ENCODE data around the gene NOL7. TPM values are rescaled to one million over a fixed set of nuclear protein-coding genes. Genes with fewer than 3 reads are reported as not detected.
A peak's percentile ranks its signal among the peaks of the same experiment; 100 is the strongest.

Gene NOL7
- total and polyA plus RNA-seq, 2 of the 13 experiments (the other 11 are each of a cell fraction or from before 2014, with no cell fraction given) = 37.8 to 186 TPM

DNA sequence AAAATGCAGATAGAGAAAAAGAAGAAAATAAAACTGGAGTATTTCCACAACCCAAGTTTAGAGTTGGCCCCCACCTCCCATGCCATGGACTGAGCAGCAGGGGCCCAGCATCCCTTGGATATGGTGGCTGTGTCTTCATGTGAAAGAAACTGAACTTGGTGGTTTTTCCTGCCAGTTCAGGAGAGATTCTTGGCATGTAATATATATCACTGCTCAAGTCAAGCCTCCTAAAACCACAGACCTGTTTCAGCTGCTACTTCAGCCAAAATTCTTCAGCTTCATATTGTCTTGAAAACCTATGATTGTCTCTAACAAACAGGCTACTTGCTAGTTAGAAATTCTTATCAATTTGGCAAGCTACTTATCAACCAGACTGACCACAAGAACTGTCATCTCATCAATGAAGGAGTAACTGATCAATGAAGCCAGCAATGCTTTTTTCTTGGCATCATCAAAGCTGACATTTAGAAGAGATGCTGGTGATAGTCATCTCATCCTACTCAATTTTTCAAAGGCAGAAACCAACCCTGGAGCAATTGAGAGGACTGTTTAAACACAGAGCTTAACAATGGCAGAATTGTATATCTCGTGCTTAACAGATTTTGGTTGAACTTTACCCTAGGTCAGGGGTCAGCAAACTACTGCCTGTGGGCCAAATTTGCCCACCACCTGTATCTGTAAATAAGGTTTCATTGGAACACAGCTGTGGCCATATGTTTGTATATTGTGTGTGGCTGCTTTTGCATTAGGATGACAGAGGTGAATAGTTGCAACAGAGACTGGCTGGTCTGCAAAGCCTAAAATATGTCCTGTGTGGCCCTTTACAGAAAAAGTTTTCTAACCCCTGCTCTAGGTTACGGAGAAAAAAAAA lies 10.4 kb upstream of the NOL7 start (continued):
- TF ChIP-seq, protein P1, sequence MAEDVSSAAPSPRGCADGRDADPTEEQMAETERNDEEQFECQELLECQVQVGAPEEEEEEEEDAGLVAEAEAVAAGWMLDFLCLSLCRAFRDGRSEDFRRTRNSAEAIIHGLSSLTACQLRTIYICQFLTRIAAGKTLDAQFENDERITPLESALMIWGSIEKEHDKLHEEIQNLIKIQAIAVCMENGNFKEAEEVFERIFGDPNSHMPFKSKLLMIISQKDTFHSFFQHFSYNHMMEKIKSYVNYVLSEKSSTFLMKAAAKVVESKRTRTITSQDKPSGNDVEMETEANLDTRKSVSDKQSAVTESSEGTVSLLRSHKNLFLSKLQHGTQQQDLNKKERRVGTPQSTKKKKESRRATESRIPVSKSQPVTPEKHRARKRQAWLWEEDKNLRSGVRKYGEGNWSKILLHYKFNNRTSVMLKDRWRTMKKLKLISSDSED (CRISPR knock-in tag; IDR thresholded peaks at IDR 0.05) = no peak
- TF ChIP-seq FOXJ3 (CRISPR knock-in tag; IDR thresholded peaks at IDR 0.05; ENCODE audit: borderline replicate concordance) = peak; percentile 99
- no peak for TF ChIP-seq MTF2 (CRISPR knock-in tag; IDR thresholded peaks at IDR 0.05; ENCODE audit: borderline replicate concordance)
- no peak for TF ChIP-seq HMGA1 (CRISPR knock-in tag; conservative IDR thresholded peaks at IDR 0.05)
- TF ChIP-seq MEIS2 (CRISPR knock-in tag; IDR thresholded peaks at IDR 0.05) = peak; percentile 99
- TF ChIP-seq ZMYM2 (CRISPR knock-in tag; IDR thresholded peaks at IDR 0.05) = 0 out of 2 replicates have a peak, but pooled peaks have one; percentile 47
- TF ChIP-seq TBP (CRISPR knock-in tag; IDR thresholded peaks at IDR 0.05) = no peak
- no peak for TF ChIP-seq PAWR (CRISPR knock-in tag; IDR thresholded peaks at IDR 0.05; ENCODE audit: borderline replicate concordance)
- TF ChIP-seq, protein P2, sequence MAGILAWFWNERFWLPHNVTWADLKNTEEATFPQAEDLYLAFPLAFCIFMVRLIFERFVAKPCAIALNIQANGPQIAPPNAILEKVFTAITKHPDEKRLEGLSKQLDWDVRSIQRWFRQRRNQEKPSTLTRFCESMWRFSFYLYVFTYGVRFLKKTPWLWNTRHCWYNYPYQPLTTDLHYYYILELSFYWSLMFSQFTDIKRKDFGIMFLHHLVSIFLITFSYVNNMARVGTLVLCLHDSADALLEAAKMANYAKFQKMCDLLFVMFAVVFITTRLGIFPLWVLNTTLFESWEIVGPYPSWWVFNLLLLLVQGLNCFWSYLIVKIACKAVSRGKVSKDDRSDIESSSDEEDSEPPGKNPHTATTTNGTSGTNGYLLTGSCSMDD (CRISPR knock-in tag; IDR thresholded peaks at IDR 0.05) = no peak
- TF ChIP-seq PHB2 (IDR thresholded peaks at IDR 0.05; ENCODE audit: partially characterized antibody) = no peak
- 0 out of 2 replicates have a peak, but pooled peaks have one; percentile 7 for TF ChIP-seq TSC22D2 (CRISPR knock-in tag; IDR thresholded peaks at IDR 0.05; ENCODE audit: borderline replicate concordance)
- TF ChIP-seq SIN3A (IDR thresholded peaks at IDR 0.05; ENCODE audit: borderline replicate concordance, low read depth, low read length) = peak; percentile 85
- peak; percentile 30; the same call in 1 of the 2 replicates for TF ChIP-seq POLR2G (IDR thresholded peaks at IDR 0.05; ENCODE audit: low read depth, low read length)
- TF ChIP-seq PHF21A (CRISPR knock-in tag; IDR thresholded peaks at IDR 0.05) = peak; percentile 99
- no peak for TF ChIP-seq ZNF660 (CRISPR knock-in tag; IDR thresholded peaks at IDR 0.05; ENCODE audit: borderline replicate concordance, low read depth)
- peak; percentile 55; the same call in 1 of the 2 replicates for TF ChIP-seq ZNF605 (CRISPR knock-in tag; IDR thresholded peaks at IDR 0.05)
- 0 out of 2 replicates have a peak, but pooled peaks have one; percentile 82 for TF ChIP-seq ZFP37 (CRISPR knock-in tag; IDR thresholded peaks at IDR 0.05; ENCODE audit: borderline replicate concordance)
- TF ChIP-seq RBFOX2 (IDR thresholded peaks at IDR 0.05; ENCODE audit: low read depth, low read length) = no peak
- TF ChIP-seq, protein P3, sequence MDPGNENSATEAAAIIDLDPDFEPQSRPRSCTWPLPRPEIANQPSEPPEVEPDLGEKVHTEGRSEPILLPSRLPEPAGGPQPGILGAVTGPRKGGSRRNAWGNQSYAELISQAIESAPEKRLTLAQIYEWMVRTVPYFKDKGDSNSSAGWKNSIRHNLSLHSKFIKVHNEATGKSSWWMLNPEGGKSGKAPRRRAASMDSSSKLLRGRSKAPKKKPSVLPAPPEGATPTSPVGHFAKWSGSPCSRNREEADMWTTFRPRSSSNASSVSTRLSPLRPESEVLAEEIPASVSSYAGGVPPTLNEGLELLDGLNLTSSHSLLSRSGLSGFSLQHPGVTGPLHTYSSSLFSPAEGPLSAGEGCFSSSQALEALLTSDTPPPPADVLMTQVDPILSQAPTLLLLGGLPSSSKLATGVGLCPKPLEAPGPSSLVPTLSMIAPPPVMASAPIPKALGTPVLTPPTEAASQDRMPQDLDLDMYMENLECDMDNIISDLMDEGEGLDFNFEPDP (CRISPR knock-in tag; conservative IDR thresholded peaks at IDR 0.05) = no peak
- no peak for TF ChIP-seq RBAK (CRISPR knock-in tag; IDR thresholded peaks at IDR 0.05)
- peak; percentile 72; the same call in 1 of the 2 replicates for TF ChIP-seq TOE1 (CRISPR knock-in tag; IDR thresholded peaks at IDR 0.05)
- TF ChIP-seq ZNF550 (CRISPR knock-in tag; IDR thresholded peaks at IDR 0.05; ENCODE audit: borderline replicate concordance) = no peak
- TF ChIP-seq FOXK1 (CRISPR knock-in tag; IDR thresholded peaks at IDR 0.05; ENCODE audit: borderline replicate concordance, low read depth) = peak; percentile 96
- peak; percentile 88 for TF ChIP-seq MIXL1 (CRISPR knock-in tag; IDR thresholded peaks at IDR 0.05)
- peak; percentile 45; the same call in 1 of the 2 replicates for TF ChIP-seq ZNF383 (CRISPR knock-in tag; IDR thresholded peaks at IDR 0.05; ENCODE audit: borderline replicate concordance)
